Mammary epithelial cell (primary cell): Measurements from ENCODE around the gene MPIG6B.

ENCODE experiments used
- EZH2 ChIP-seq: IDR thresholded peaks from 2 replicates; pipeline ENCODE4 v1.6.1; 2012; ENCODE audit warnings: low read length, inconsistent platforms, borderline replicate concordance
- TF ChIP-seq, protein P1 (sequence below), 2 donors: IDR thresholded peaks in 1 of 2; conservative IDR thresholded peaks in 1 of 2; 2 replicates each; pipeline ENCODE4 v1.5.1; 2011 to 2012; ENCODE audit warnings: inconsistent platforms in 2 of 2, low read length in 2 of 2, mild to moderate bottlenecking in 2 of 2, control low read depth in 1 of 2, low read depth in 1 of 2; ENCODE audit not compliant: insufficient read depth in 1 of 2; ENCODE audit errors: extremely low read depth in 1 of 2

DNA sequence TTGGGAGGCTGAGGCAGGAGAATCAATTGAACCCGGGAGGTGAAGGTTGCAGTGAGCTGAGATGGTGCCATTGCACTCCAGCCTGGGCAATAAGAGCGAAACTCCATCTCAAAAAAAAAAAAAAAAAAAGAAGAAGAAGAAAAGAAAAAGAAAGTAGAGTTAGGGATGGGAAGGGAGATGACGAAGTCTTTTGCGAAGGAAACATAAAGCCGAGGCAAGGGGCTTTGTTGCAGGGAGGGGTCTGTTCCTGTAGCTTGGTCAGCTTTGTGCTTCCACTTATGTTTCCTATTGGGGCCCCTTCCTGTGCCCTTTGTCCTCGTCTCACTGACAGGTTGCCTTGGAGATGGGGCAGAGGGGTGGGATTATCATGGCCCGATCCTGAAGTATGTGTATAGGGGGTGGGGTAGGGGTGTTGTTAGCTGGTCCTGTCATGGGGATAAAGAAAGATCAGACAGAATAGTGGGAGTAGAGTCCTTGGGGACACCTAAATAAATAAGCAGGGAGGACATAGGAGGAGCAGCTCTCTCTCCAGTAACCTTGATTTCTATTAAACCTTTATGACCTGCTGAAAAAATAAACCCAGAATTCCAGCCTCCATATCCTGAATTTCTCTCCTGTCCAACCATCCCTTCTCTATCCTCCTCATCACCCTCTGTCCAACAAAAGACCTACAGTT is 14.3 kb downstream of the MPIG6B start:
- TF ChIP-seq, protein P1, sequence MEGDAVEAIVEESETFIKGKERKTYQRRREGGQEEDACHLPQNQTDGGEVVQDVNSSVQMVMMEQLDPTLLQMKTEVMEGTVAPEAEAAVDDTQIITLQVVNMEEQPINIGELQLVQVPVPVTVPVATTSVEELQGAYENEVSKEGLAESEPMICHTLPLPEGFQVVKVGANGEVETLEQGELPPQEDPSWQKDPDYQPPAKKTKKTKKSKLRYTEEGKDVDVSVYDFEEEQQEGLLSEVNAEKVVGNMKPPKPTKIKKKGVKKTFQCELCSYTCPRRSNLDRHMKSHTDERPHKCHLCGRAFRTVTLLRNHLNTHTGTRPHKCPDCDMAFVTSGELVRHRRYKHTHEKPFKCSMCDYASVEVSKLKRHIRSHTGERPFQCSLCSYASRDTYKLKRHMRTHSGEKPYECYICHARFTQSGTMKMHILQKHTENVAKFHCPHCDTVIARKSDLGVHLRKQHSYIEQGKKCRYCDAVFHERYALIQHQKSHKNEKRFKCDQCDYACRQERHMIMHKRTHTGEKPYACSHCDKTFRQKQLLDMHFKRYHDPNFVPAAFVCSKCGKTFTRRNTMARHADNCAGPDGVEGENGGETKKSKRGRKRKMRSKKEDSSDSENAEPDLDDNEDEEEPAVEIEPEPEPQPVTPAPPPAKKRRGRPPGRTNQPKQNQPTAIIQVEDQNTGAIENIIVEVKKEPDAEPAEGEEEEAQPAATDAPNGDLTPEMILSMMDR (conservative IDR thresholded peaks at IDR 0.05 in 1 of 2, IDR thresholded peaks at IDR 0.05 in 1 of 2; ENCODE audit: extremely low read depth in 1 of 2, insufficient read depth in 1 of 2, low read depth in 1 of 2, low read length in 2 of 2), result no peak
- TF ChIP-seq EZH2, result no peak
